GM18511 (cell line): ENCODE measurements around the gene SYNRG.

Experiments used
- ATAC-seq: cut with Tn5 transposase; IDR thresholded peaks from one replicate; pipeline ENCODE4 v1.9.1; 2021; ENCODE audit warnings: mild to moderate bottlenecking, moderate library complexity; ENCODE audit not compliant: unreplicated experiment

SYNRG gene

GRCh38 chr17:37479025-37479424 lies 130.2 kb downstream of the SYNRG start:
- no peak for ATAC-seq

- no peak for ATAC-seq
Observed at GRCh38 chr17:37478187-37478586, 131.0 kb downstream of the SYNRG start.

DNA sequence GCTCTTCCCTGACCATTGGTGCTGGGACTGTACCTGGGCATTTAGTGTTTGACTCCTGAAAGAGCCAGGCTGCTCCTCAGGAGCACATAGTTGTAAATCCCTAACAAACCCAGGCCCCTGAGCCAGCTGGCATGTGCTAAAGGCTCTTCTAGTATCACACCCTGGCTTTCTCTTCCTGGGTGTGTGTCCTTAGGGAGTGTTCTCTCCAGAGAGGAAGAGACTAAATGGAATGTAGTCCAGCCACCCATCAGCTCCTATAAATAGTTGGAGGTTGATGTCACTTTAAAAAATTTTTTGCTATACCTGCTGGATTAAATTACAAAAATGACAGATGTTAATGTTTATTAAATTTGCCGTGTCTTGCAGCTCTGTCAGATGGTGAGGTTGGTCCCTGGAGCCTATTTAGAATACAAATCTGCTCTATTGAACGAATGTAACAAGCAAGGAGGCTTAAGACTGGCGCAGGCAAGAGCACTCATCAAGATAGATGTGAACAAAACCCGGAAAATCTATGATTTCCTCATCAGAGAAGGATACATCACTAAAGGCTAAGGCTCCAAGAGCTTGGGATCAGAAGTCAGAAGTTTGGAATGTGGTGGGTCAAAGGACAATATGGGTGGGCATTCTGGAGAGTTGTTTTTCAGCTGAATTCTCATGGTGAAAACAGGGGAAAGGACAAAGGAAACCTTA lies 132.6 kb downstream of the SYNRG start:
- no peak for ATAC-seq

GRCh38 chr17:37475731-37476420 lies 133.3 kb downstream of the SYNRG start:
- ATAC-seq, result no peak

DNA sequence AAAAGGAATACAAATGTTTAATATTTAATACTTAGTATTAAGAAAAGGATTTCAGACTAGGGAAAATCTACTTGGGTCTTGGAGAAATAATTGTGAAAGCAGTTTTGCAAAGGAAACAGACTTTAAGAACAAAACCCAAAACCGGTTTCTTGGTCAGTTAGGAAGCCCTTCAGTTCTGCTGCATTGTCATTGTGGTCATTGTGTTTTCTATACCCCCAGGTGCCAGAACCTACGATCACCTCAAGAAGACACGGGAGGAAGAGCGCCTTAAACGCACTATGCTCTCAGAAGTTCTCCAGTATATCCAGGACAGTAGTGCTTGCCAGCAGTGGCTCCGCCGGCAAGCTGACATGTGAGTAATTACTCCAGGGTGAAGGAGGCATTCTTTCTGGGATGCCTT lies 139.0 kb downstream of the SYNRG start:
- no peak for ATAC-seq

GRCh38 chr17:37466471-37466870 lies 142.7 kb downstream of the SYNRG start:
- no peak for ATAC-seq

DNA sequence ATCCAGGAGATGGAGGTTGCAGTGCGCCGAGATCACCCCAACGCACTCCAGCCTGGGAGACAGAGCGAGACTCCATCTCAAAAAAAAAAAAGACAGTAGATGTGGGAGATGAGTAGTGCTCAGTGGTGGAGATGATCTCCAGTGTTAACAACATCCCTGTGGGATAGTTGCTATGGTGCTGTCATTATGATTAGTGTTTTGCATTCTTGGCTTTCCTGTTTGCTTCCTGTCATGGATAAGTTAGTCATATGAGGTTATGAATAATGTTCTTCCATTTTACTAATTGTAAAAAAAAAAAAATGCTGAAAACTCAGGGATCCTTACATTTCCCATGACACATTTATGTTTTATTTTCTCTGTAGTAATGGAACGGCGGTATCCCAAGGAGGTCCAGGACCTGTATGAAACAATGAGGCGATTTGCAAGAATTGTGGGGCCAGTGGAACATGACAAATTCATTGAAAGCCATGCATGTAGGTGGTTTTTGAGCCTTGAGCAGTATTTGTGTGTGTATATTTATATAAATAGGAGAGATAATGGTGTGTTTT lies 144.1 kb downstream of the SYNRG start:
- ATAC-seq, result no peak
